OCI-M1 (cell line): ENCODE measurements around the gene AMPD2.

ENCODE experiments used
- DNase-seq: peaks from one replicate; lab custom pipeline; 2025; lab: John Stamatoyannopoulos, UW

AMPD2 gene

DNA sequence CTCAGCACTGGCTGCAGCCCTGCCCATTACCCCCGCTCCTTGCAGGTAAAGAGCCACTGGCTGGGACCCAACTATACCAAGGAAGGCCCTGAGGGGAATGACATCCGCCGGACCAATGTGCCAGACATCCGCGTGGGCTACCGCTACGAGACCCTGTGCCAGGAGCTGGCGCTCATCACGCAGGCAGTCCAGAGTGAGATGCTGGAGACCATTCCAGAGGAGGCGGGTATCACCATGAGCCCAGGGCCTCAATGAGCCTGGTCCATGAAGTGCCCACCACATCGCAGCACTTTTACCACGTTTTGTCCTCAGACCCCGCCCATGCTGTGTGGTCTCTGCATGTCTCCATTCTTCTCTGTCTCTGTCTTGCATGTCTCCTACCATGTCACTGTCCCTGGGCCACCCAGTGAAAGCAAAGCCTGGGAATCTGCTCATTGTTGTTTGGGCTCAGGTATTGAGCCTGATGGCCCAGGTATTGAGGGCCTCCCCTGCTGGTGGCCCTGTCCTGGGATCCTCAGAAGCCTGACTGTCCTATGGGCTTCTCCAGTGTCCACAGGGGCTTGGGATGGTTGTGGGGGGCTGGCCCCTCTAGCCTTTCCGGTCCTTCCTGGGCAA is 11.4 kb downstream of the AMPD2 start:
- DNase-seq = no peak

DNA sequence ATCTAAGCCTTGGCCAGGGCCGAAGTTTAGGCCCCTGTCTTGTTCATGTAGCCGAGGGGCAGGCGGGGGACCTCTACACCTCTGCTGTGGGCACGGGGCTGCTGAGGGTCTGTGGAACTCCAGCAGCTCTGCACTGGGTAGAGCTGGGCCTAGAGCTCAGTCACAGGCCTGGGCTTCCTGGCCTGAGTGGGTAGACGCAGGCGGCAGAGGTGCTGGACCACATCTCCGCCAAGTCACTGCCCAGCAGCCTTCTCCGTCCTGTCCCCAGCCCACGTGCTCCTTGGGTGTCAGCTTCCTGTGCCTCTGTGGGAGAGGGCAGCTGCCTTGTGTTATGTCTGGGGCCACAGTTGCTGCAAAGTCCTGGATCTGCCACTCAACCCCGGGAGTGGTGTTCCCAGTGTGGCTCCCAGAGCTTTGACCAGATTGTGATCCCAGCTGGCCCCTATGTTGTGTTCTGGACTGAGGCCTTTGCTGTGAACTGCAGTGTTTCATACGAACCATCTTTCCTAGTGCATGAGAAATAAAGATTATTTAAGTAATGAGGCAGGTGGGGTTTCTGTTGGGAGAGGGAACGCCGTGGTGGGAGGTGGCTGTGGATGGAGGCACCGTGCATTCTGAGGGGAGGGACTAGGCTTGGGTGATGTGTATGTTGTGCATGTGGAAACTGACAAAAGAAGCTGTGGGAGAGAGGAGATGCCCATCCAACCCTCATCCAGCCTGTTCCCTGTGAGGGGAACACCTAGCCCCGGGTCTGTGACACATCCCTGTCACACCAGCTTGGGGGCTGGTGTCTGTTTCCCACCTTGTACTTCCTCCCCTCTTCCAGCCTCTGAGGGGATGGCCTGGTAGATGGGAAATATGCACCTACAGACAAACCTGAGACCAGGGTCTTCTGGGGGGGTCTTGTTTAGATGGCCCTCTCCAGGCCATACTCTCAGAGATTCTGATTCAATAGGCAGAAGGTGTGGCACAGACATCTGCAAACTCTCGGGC is 12.2 kb downstream of the AMPD2 start:
- DNase-seq = no peak

DNA sequence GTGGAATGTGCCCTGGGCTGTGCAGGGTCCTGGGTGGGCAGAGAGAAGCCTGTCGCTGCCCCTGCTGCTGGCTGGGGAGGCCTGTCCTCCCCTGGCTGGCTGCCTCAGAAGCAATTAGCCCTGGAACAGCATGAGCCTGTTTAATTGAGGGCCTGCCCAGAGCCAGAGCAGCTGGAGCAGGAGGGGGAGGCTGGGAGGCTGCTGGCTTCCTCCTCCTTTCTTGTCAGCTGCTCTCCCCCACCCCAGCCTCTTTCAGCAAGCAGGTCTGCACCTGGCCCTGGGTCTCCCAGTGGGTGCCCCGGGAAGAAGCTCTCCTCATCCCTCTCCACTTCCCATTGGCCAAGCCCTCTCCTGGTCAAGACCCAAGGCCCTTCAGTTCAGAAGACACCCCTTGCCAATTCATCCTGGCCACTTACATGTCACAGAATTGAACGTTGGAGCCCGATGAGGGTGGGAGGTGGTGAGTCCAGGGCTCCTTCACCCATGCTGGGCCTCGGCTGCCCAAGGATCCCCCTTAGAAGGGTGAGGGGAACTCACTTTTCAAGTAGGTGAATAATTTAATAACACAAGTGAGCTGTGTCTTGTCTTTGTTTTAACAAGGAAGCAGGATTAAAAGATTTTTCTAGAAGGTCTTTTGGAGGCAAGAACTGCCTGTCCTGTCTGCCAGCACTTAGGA is 13.2 kb downstream of the AMPD2 start:
- DNase-seq = no peak

DNA sequence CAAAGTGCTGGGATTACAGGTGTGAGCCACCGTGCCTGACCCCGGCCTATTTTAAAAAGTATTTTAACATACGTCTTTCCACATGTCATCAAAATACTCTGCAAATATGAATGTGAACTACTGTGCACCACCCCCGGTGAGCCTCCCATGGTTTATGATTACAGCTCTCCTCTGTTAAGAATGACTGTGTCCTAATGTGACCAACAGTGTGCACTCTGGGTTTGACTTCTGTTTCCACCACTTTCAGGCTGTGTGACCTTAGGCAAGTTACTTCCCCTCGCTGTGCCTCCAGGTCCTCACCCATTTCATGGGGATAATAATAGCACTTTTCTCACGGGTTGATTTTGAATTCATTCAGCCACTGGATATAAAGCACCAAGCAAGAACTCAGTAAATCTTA is 14.7 kb downstream of the AMPD2 start:
- DNase-seq = no peak

DNA sequence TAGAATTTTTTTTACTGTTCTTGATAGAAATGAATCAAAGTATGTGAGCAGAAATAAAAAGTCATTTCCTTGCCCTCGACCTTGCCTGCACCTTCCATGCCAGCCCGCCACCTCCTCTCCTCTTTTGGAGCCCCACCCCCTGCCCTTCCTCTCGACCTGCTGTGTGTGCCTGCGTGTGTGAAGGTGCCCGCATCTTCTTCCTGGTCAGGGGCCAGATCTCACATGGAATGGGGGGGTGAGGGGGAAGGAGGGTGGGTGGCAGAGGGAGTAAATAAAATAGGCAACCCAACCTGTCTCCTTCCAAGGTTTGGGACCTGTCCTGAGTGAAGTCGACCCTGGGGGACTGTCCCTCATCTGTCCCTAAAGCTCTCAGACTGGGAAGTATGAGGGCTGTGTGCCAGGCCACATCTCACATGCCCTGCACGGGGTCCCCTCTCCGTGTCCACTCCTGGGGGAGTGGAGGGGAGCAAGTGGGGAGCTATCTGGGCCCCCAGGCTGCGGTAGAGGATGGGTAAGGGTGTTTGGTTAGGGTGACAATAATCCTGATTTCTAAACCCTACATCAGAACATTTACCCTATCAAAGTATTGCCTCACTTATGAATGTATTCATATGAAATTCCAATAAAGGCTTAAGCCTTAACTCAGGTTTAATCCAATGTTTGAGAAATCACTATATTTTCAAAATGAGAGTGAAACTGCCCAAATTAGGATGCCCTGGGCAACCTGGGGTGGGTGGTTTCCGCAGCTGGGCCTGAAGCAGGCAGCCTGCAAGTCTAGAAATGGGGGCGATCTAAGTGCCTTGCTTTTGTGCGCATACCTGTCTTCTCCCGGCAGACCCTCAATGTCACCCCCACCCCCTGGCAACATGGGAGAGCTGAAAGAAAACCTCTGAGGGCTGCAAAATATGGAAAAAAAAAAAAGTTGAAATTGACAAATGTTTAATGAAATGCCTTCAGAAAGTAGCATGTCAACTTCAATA is 15.4 kb downstream of the AMPD2 start:
- DNase-seq = no peak

DNA sequence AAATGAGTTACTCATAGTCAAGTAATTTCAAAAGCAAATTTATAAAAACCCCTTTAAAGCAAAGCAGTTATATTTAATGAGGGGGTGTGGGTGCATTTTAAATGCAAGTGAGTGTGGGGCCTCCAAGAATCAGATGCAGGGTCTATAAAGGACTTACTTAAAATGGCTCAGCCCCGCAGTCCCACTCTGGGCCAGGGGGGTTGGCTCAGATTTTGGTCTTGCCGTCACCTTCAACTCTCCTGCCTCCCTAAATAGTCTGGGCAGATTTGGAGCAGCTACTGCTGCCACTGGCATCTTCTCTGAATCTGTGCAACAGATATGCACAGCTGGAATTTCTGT is 16.2 kb downstream of the AMPD2 start:
- DNase-seq = no peak

DNA sequence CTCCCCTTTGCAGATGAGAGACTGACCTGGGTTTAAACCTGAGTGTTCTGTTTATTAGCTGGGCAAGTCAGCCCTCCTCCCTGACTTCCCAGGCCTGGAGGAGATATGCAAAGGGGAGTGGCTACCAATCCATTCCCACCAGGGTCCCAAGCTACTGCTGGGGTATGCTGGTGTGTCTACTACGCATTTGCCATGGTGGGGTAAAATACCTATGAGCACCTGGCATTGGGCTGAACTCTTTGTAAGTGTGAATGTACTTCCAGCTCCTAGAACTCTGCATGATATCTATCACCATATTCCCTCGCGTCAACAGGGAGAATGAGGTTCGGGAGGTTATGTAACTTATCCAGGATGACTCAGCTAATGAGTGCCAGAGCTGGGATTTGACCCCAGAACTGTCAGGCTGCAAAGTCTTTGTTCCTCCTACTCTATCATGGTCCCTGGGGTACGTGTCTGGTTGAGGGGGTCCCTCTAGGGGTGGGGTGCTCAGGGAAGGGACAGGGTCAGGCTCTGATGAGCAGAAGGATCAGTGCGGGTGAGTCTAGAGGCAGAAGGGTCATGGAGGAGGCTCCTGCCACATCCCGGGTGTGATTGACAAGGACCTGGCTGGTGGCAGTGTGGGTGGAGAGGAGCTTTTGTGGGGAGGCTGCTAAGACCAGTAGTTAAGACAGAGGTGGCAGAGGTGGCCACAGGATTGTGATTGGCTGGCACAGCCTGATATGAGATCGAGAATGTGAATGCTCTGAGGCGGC is 16.7 kb downstream of the AMPD2 start:
- DNase-seq = peak; percentile 21

- DNase-seq = no peak
Measured at GRCh38 chr1:109637446-109637845, 17.8 kb downstream of the AMPD2 start.

GRCh38 chr1:109639063-109639840 is 19.6 kb downstream of the AMPD2 start:
- DNase-seq = peak; percentile 53

DNA sequence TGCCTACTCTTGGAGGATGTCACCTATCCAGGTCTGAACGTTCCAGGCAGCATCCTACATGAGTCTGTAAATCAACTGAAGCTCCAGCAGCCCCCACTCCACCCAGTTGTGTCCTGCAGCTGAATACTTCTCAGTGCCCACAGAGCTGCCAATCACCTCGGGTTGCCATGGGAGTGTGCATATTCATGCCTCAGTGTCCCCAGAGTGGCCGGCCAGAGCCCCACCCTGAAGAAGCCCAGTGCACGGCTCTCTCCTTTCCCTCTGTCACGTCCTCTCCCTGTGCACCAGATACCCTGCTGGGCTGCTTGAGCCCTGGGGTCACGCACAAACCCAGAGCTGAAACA is 20.2 kb downstream of the AMPD2 start:
- no peak for DNase-seq

DNA sequence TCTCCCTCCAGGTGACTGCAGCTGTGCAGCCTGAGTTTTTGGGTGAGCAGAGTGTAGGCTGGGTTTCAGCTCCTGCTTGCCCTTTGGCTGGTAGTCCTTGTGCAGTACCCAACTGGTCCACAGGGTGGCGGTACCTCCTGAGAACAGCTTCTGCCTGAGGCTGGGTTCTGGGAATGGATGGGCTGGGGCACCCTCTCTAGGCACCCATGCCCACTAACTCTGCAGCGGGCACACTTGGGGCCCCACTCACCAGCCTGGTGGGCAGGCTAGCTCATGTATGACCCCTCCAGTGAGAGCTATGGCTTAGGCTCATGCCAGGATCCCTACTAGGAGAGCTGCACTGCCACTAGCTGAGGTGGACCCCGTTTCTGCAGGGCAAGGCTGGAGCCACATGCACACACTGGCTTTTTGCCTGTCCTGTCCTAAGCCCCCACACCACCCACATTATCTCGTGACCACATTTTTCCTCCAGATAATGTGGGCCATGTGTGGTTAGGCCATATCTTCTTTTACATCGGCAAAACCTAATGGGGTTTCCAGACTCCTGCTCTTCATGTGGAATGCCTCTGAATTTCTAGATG is 20.7 kb downstream of the AMPD2 start:
- peak; percentile 87 for DNase-seq

DNA sequence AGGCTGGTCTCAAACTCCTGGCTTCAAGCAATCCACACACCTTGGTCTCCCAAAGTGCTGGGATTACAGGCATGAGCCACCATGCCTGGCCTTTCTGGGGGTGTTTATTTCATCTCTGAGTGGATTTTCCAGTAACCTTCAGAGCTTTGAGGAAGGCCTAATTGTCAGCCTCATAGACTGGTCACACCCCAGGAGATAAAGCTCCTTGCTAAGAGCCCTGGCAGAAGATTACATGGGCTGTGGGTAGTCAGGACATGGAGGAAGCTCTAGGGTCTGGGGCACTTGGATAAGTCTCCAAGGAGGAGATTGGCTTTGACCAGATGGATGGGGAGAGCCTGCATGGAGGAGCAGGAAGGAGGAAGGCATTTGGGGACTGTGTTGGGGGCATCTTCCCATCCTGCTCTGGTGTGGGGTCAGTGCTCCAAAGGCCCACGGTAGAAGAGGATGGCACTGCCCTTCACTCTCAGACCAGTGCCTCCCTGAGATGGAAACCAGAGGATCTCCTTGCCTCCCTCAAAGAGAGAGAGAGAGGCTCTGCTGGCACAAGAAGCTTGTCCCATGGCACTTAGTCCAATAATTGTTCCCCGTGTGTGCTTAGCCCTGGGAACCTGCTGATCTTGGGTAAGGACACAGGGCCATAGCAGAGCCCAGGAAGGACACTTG is 21.6 kb downstream of the AMPD2 start:
- no peak for DNase-seq

GRCh38 chr1:109641861-109642260 is 22.2 kb downstream of the AMPD2 start:
- no peak for DNase-seq

GRCh38 chr1:109642626-109643025 is 23.0 kb downstream of the AMPD2 start:
- DNase-seq = peak; percentile 13

DNA sequence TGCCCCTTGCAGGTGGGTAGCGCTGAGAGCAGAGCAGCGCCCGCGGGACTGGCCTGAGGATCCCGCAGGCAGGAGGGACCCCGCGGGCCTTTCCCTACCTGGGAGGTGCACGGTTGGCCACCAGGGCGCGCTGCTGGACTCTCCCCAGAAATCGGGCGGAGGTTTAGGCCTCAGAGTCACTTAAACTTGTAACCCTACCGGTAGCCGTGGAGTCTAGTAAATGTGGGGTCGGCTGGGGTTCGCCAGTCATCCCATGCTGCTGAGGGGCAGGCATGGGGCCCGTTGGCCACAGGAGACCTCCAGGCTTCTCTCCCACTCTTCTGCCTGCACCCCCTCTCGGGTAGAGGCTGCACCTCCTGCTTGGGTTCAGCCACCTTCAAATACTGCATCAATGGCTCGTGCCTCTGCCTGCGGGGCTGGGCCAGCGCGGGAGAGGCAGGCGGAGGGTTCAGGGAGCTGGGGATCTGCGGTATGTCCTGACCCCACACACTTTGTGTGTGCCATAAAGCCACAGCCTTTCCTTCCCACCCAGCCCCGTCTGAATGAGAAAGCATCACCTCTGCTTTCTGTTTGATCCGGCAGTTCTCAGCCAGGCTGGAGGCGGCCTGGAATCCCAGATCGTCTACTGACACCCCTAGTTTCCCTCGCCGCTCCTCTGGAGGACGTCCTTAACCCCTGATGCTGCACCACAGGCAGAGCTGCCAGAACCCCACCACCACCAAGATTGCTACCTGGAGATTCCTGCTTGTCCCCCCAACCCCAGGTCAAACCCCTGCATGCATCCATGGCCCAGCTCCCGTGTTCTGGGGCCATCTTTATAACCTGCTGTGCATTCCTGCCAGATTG is 24.0 kb downstream of the AMPD2 start:
- peak; percentile 86 for DNase-seq

- DNase-seq = no peak
Measured at GRCh38 chr1:109644670-109645069, 25.0 kb downstream of the AMPD2 start.

GRCh38 chr1:109649491-109649914 is 29.9 kb downstream of the AMPD2 start:
- peak; percentile 76 for DNase-seq

DNA sequence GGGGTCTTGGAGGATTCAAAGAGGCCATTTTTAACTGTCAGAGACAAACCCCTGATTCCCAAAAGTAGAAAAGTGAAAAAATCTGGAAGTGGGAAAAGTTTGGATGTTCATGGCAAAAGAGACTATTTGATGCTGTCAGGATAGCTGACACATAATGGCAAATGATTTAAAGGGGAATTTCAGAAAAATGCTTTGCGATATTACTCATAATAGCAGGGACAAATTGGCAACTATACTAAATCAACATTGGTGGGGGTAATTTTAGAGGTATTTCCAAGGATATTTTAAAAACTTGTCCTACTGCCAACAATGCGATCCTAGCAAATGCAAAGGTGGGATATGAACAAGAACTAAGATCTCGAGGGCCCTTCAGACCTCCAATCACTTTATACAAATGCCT is 31.0 kb downstream of the AMPD2 start:
- DNase-seq = no peak
